Progenitor cell of endocrine pancreas (in vitro differentiated cells): ENCODE results near the gene HPCA. TPM values are rescaled to one million over a fixed set of nuclear protein-coding genes. Genes with fewer than 3 reads are reported as not detected.

Source experiments
- DNase-seq: peaks from one replicate; pipeline ENCODE4 v3.0.0; 2021; ENCODE audit warnings: low spot score; ENCODE audit not compliant: unreplicated experiment
- H3K27ac Mint-ChIP-seq: 2 replicates; pipeline ENCODE4 v1.8.0; 2021; ENCODE audit warnings: mild to moderate bottlenecking, moderate library complexity, mixed read lengths
- H3K27me3 Mint-ChIP-seq: 2 replicates; pipeline ENCODE4 v1.8.0; 2021; ENCODE audit warnings: mixed read lengths
- H3K36me3 Mint-ChIP-seq: 2 replicates; pipeline ENCODE4 v1.8.0; 2022; ENCODE audit warnings: mixed read lengths; ENCODE audit not compliant: insufficient read depth
- H3K4me1 Mint-ChIP-seq: 2 replicates; pipeline ENCODE4 v1.8.0; 2021; ENCODE audit warnings: low read depth, mixed read lengths
- H3K4me3 Mint-ChIP-seq: 2 replicates; pipeline ENCODE4 v1.8.0; 2021; ENCODE audit warnings: low read depth, mild to moderate bottlenecking, moderate library complexity, mixed read lengths
- H3K9me3 Mint-ChIP-seq: 2 replicates; pipeline ENCODE4 v1.8.0; 2021; ENCODE audit warnings: low read depth, mixed read lengths
- CTCF ChIP-seq: fragments of 200-600 bp; sonication (generic); IDR thresholded peaks from one replicate; pipeline ENCODE4 v1.5.0; 2021; ENCODE audit warnings: antibody characterized with exemption, mild to moderate bottlenecking; ENCODE audit not compliant: unreplicated experiment
- total RNA-seq: library from RNA; stranded (reverse); gene quantifications from 2 replicates; pipeline ENCODE4 v1.2.1, GENCODE V29; 2021

HPCA gene
- total RNA-seq, 1 donor from 2014 or later = 0.96 TPM

GRCh38 chr1:32928285-32928684 is 42.0 kb downstream of the HPCA start:
- H3K4me3 Mint-ChIP-seq = no peak overlapping the region
- TF ChIP-seq CTCF = no peak
- H3K27me3 Mint-ChIP-seq = peaks cover 41% of the 10 kb centered on the region
- no peaks in the 10 kb centered on the region for H3K36me3 Mint-ChIP-seq
- no peak overlapping the region for H3K27ac Mint-ChIP-seq
- no peak for DNase-seq
- peaks cover 19% of the 10 kb centered on the region for H3K4me1 Mint-ChIP-seq
- no peaks in the 10 kb centered on the region for H3K9me3 Mint-ChIP-seq

GRCh38 chr1:32928715-32929114 is 42.4 kb downstream of the HPCA start:
- H3K27ac Mint-ChIP-seq = no peak overlapping the region
- no peak overlapping the region for H3K4me3 Mint-ChIP-seq
- DNase-seq = no peak
- H3K9me3 Mint-ChIP-seq = no peaks in the 10 kb centered on the region
- peaks cover 21% of the 10 kb centered on the region for H3K4me1 Mint-ChIP-seq
- TF ChIP-seq CTCF = no peak
- no peaks in the 10 kb centered on the region for H3K36me3 Mint-ChIP-seq
- peaks cover 37% of the 10 kb centered on the region for H3K27me3 Mint-ChIP-seq

GRCh38 chr1:32929366-32929765 is 43.1 kb downstream of the HPCA start:
- no peak for TF ChIP-seq CTCF
- Mint-ChIP-seq H3K4me1 (peaks cover 25% of the 10 kb centered on the region), H3K4me3 (no peak overlapping the region), H3K27ac (no peak overlapping the region), H3K27me3 (peaks cover 30% of the 10 kb centered on the region), H3K9me3 (no peaks in the 10 kb centered on the region), H3K36me3 (no peaks in the 10 kb centered on the region)
- DNase-seq = no peak

GRCh38 chr1:32931760-32932159 is 45.5 kb downstream of the HPCA start:
- H3K9me3 Mint-ChIP-seq = no peaks in the 10 kb centered on the region
- peaks cover 7% of the 10 kb centered on the region for H3K4me1 Mint-ChIP-seq
- H3K27ac Mint-ChIP-seq = no peak overlapping the region
- H3K4me3 Mint-ChIP-seq = no peak overlapping the region
- peaks cover 8% of the 10 kb centered on the region for H3K27me3 Mint-ChIP-seq
- TF ChIP-seq CTCF = no peak
- DNase-seq = no peak
- H3K36me3 Mint-ChIP-seq = peaks cover 4% of the 10 kb centered on the region

GRCh38 chr1:32933742-32934322 is 47.5 kb downstream of the HPCA start:
- Mint-ChIP-seq H3K27ac (peak overlapping the region; percentile 2), H3K4me1 (peaks cover 7% of the 10 kb centered on the region), H3K36me3 (peaks cover 11% of the 10 kb centered on the region), H3K4me3 (no peak overlapping the region), H3K27me3 (no peaks in the 10 kb centered on the region), H3K9me3 (no peaks in the 10 kb centered on the region)
- TF ChIP-seq CTCF = peak; percentile 4
- no peak for DNase-seq
